ENCODE measurements around the gene BDH2.

DNA sequence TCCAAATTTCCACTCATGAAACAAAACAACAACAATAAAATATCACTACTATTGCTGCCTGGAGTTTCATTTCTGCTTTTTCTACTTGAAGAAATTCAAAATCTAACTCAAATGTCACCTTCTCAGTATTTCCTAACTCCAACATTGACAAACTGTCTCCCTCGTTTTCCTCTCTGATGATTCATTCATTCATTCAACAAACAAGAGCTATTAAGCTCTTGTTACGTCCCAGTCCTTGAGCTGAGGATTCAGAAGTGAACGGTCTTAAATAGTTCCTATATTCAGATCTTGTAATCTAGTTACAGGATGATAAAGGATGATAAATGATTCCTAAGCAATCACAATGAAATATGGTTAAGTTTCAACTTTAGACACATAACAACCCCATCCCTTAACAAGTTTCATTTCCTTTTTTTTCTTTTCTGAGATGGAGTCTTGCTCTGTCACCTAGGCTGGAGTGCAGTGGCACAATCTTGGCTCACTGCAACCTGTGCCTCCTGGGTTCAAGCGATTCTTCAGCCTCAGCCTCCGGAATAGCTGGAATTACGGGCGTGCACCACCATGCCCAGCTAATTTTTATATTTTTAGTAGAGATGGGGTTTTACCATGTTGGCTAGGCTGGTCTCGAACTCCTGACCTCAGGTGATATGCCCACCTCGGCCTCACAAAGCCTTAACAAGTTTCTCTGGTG, 24.7 kb downstream of the BDH2 start:
- TF ChIP-seq POLR2A (IDR thresholded peaks at IDR 0.05; ENCODE audit: low read length): no peak
- TF ChIP-seq CEBPB (IDR thresholded peaks at IDR 0.05): no peak
- TF ChIP-seq, protein P1, sequence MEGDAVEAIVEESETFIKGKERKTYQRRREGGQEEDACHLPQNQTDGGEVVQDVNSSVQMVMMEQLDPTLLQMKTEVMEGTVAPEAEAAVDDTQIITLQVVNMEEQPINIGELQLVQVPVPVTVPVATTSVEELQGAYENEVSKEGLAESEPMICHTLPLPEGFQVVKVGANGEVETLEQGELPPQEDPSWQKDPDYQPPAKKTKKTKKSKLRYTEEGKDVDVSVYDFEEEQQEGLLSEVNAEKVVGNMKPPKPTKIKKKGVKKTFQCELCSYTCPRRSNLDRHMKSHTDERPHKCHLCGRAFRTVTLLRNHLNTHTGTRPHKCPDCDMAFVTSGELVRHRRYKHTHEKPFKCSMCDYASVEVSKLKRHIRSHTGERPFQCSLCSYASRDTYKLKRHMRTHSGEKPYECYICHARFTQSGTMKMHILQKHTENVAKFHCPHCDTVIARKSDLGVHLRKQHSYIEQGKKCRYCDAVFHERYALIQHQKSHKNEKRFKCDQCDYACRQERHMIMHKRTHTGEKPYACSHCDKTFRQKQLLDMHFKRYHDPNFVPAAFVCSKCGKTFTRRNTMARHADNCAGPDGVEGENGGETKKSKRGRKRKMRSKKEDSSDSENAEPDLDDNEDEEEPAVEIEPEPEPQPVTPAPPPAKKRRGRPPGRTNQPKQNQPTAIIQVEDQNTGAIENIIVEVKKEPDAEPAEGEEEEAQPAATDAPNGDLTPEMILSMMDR (IDR thresholded peaks at IDR 0.05): no peak
- no peak for TF ChIP-seq RNF2 (IDR thresholded peaks at IDR 0.05; ENCODE audit: borderline replicate concordance, low read depth)
- no peak for TF ChIP-seq CHD2 (IDR thresholded peaks at IDR 0.05; ENCODE audit: low read length, partially characterized antibody)
- TF ChIP-seq RAD21 (conservative IDR thresholded peaks at IDR 0.05 in 1 of 2, IDR thresholded peaks at IDR 0.05 in 1 of 2): no peak
- no peak for TF ChIP-seq RCOR1 (IDR thresholded peaks at IDR 0.05; ENCODE audit: low read depth, low read length)
- TF ChIP-seq BHLHE40 (IDR thresholded peaks at IDR 0.05; ENCODE audit: low read depth, low read length): no peak
- TF ChIP-seq, protein P2, sequence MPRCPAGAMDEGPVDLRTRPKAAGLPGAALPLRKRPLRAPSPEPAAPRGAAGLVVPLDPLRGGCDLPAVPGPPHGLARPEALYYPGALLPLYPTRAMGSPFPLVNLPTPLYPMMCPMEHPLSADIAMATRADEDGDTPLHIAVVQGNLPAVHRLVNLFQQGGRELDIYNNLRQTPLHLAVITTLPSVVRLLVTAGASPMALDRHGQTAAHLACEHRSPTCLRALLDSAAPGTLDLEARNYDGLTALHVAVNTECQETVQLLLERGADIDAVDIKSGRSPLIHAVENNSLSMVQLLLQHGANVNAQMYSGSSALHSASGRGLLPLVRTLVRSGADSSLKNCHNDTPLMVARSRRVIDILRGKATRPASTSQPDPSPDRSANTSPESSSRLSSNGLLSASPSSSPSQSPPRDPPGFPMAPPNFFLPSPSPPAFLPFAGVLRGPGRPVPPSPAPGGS (IDR thresholded peaks at IDR 0.05): no peak
- TF ChIP-seq TFCP2L1 (CRISPR knock-in tag; IDR thresholded peaks at IDR 0.05): no peak
- TF ChIP-seq KDM1A (IDR thresholded peaks at IDR 0.05; ENCODE audit: low read depth): no peak

Data from A549 (cell line).